Liver (tissue), 3 donors: ENCODE data around the gene COL26A1.

Experiments used
- EGR1 ChIP-seq, 2 donors: IDR thresholded peaks; 2 replicates each; pipeline ENCODE4 v1.6.1; 2016 to 2018; ENCODE audit warnings: antibody characterized with exemption in 2 of 2, low read depth in 2 of 2
- MAX ChIP-seq: IDR thresholded peaks from 2 replicates; pipeline ENCODE4 v1.6.1; 2016; ENCODE audit warnings: antibody characterized with exemption
- RAD21 ChIP-seq, 2 donors: IDR thresholded peaks; 2 replicates each; pipeline ENCODE4 v1.6.1; 2016; ENCODE audit warnings: antibody characterized with exemption in 2 of 2, mild to moderate bottlenecking in 2 of 2
- SP1 ChIP-seq: IDR thresholded peaks from 2 replicates; pipeline ENCODE4 v1.6.1; 2018; ENCODE audit warnings: antibody characterized with exemption, mild to moderate bottlenecking
- TAF1 ChIP-seq: conservative IDR thresholded peaks from 2 replicates; pipeline ENCODE4 v1.6.1; 2016; ENCODE audit warnings: antibody characterized with exemption, mild to moderate bottlenecking
- YY1 ChIP-seq: IDR thresholded peaks from 2 replicates; pipeline ENCODE4 v1.6.1; 2016; ENCODE audit warnings: antibody characterized with exemption, mild to moderate bottlenecking
- TF ChIP-seq, protein P1 (sequence below): fragments of 150-350 bp; IDR thresholded peaks from 2 replicates; pipeline ENCODE4 v1.5.1; 2017; ENCODE audit warnings: improper control_type of control experiment, low read depth, low read length; ENCODE audit not compliant: missing input control
- TF ChIP-seq, protein P2 (sequence below): IDR thresholded peaks from 2 replicates; pipeline ENCODE4 v1.6.1; 2016; ENCODE audit warnings: antibody characterized with exemption
- donor health status: healthy.
- donor health status: healthy.

DNA sequence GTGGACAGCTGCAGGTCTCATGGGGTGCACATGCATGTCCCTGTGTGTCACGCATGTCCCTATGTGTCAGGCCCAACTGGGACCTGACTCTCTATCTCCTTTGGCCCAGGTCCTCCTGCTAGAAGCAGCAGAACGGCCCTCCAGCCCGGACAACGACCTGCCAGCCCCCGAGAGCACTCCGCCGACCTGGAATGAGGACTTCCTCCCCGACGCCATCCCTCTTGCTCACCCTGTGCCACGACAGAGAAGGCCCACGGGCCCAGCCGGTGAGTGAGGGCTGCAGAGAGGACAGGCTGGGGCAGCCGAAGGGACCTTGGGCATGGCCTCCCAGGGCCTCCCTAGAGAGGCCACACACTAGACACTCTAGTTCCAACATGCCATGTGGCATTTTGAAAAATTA lies 177.1 kb downstream of the COL26A1 start:
- TF ChIP-seq YY1 (no peak), RAD21 (IDR thresholded peaks at IDR 0.05) (no peak), EGR1 (IDR thresholded peaks at IDR 0.05; ENCODE audit: low read depth in 2 of 2) (no peak), TAF1 (no peak), MAX (no peak), SP1 (no peak)
- TF ChIP-seq, protein P1, sequence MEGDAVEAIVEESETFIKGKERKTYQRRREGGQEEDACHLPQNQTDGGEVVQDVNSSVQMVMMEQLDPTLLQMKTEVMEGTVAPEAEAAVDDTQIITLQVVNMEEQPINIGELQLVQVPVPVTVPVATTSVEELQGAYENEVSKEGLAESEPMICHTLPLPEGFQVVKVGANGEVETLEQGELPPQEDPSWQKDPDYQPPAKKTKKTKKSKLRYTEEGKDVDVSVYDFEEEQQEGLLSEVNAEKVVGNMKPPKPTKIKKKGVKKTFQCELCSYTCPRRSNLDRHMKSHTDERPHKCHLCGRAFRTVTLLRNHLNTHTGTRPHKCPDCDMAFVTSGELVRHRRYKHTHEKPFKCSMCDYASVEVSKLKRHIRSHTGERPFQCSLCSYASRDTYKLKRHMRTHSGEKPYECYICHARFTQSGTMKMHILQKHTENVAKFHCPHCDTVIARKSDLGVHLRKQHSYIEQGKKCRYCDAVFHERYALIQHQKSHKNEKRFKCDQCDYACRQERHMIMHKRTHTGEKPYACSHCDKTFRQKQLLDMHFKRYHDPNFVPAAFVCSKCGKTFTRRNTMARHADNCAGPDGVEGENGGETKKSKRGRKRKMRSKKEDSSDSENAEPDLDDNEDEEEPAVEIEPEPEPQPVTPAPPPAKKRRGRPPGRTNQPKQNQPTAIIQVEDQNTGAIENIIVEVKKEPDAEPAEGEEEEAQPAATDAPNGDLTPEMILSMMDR: no peak
- TF ChIP-seq, protein P2, sequence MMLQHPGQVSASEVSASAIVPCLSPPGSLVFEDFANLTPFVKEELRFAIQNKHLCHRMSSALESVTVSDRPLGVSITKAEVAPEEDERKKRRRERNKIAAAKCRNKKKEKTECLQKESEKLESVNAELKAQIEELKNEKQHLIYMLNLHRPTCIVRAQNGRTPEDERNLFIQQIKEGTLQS: no peak
